Bone marrow (tissue), 2 donors: Measurements from ENCODE around the gene ATRN.

ENCODE experiments used
- DNase-seq, 2 donors: peaks; one replicate each; lab custom pipeline; 2025; lab: John Stamatoyannopoulos, UW

The ATRN gene

GRCh38 chr20:3658716-3659491 lies 188.1 kb downstream of the ATRN start:
- no peak for DNase-seq

DNA sequence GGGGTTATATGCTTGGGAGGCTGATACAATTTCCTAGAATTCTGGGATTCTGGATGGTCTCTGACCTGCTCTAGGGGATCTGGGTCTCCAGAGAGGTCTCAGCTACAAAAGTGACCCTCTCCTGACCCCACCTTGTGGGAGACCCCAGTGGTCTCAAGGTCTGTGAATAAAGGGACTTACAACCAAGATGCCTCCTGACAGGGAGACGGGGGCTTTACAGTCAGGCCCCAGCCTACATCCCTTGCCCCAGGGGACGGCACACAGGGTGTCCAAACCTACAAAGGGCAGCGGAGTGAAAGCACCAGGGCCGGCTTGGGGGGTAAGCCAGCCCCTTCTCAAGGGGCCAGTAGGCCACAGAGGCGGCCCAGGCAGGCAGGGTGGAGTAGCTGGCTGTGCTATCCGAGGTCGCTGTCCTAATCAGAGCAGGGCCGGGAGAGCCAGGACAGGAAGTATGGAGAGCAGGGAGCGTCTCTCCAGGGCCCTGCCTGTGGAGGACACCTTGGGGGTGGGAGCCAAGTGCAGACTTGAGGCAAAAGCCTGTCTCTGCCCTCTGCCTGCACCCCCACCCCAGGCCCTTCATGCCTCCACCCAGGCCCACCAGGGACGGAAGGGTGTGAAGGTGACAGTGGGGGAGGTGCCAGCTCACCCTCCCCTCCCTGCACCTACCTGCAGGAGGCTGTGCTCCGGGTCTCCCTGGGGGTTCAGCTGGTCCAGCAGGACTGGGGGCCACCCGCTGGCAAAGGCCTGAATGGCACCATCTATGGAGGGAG lies 188.9 kb downstream of the ATRN start:
- no peak for DNase-seq

GRCh38 chr20:3660262-3661059 lies 189.6 kb downstream of the ATRN start:
- no peak for DNase-seq

DNA sequence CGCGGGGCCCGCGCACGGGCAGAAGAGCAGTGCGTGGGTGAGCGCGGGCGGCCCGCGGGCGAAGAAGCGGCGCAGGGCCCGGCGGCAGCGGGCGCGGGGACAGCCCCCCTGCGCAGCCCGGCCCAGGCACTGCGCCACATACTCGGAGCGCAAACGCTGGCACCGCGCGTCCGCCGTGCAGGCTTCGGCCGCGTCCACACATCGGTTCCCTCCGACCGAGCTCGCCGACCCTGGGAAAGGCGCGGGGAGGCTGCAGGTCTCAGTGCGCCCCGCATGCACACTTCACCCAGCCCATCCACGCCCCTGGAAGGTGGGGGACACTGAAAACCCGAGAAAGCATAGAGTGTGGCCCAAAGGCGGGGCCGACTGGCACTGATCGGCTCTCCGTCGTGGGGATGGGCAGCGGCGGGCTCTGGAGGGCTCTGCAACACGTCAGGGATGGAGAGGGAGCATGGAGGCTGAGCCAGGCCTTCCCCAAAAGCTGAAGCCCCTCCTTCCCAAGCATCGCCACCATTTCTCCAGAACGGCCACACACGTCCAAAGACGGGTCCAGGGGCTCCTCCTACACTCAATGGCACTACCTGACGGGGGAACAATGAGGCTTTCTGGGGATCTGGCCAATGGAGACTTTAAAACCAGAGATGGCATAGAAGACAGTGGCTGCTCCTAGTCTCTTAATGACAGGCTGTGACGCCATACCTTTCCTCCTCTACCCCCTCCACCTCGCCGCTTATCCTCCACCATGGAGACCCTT lies 190.4 kb downstream of the ATRN start:
- no peak for DNase-seq

DNA sequence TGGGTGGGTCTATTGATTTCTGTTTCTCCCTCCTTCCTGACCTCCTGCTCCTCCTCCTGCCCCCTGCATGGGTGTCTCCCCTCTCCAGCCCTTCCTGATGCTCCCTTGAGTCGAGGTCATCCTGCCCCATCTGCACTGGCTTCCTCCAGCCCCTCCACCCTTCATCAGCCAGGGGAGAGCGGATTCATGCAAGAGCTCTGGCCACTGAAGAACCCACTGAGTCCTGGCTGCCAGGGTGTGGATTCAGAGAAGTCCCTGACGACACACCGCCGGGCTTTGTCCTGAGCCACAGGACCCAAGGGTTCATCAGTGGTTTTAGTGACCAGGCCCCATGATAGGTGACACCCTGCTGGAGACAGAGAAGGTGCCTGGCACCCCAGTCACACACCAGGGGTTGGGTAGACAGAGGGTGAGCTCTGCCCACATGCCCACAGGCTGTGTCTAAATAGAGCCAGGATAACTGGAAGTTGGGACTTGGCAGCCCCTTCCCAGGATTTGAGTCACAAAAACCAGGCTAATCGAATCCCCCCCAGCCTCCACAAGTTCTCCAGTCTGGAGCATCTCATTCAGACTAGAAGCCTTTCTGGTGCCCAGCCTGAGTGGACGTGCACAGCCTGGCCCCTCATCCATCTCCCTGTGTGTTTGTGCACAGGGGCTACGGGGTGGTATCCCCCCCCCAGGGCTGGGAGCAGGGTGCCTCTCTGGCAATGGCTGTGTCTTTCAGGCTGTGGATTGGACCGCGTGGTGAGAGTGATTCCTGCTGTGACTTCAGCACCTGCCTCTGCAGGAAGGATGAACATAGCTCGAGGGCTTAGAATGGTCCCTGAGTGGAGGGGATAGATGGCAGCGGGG lies 191.2 kb downstream of the ATRN start:
- DNase-seq = no peak

DNA sequence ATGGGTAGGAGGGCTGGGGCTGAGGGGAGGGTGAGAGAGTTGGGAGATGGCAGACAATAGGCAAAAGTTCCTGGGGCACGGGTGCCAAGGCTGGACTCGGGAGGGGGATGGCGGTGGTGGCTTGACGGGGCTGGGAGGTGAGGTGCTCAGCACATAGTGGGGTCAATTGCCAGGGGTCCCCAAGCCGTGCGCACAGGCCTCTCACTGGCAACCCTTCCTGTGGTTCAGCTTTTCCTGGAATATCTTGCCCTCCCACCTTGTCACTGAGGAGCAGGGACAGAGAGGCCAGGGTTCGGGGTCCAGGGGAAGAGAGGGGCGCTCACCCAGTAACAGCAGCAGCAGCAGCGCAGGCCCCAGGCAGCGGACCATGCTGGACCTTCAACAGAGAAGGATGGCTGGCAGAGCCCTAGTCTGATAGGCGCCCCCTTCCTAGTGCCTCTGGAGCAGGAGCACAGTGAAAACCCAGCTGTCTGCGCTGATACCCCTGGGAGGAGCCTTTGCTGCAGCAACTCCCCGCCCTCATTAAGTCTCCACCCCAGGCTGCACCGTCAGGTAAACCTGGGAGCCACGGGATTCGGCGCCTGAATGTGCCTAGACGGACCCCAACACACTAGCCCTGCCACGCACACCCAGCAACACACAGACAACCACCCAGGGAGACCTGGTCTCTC lies 192.3 kb downstream of the ATRN start, which contains the start of gene GFRA4:
Gene GFRA4, minus strand, starts transcription at position 369 of the 671 bp plus-strand sequence. Its CDS starts 0 bp downstream, at position 369.
- no peak for DNase-seq

GRCh38 chr20:3663858-3664257 lies 193.0 kb downstream of the ATRN start:
- no peak for DNase-seq

DNA sequence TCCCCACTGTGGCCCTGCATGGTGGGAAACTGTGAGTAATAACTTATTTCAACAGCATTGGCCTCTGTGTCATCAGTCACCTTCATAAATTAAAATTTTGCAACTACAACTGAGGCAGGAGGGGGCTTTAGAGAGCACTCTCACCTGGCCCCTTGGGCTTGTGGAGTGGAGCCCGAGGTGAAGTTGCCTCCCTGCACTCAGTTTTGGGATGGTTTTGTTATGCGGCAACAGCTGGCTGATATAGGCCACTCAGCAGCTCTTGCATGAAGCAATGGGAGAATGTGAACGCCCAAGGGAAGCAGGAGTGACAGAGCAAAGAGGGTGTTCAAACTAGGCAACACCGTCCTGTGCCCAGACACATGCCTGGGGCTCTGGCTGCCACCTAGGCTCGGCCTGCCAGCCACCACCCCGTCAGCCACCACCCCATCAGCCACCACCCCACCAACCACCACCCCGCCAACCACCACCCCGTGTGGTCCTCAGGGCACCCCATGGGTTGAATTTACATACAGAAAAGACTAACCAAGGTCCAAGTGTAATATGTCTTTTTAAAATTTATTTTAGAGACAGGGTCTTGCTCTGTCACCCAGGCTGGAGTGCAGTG lies 196.7 kb downstream of the ATRN start:
- no peak for DNase-seq

DNA sequence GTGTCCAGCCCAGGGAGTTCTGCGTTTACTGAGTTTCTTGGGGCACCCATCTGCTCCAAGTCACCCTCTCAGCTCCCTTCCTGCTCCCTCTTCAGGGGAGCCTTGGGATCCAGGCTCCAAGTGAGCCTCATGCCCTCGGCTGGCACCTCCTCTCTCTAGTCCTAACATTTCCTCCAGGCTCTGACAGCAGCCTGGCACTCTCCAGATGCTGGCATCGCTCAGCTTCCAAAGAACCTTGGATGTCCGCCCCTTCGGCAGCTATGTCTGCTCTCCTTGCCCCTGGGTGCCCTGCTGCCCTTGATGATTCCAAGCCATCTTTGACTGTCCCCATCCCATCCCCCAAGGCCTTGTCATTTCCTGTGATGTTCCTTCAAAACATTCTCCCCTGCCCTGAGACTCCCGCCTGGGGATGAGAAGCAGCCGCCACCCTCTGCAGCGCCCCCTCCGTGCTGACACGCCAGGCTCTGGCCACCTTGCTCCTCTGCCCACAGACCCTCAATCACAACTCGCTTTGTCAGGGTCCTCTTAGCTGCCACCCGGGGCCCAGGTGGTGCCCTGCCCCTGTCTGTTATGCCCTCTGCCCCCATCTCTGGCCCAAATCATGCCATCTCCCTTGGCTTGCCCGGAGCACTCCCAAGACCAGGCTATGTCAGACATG lies 199.0 kb downstream of the ATRN start:
- DNase-seq = no peak

- DNase-seq = no peak
These were observed 199.7 kb downstream of the ATRN start for GRCh38 chr20:3670511-3670910.

GRCh38 chr20:3670945-3671344 lies 200.1 kb downstream of the ATRN start:
- no peak for DNase-seq

GRCh38 chr20:3671986-3672546 lies 201.2 kb downstream of the ATRN start:
- DNase-seq = no peak

DNA sequence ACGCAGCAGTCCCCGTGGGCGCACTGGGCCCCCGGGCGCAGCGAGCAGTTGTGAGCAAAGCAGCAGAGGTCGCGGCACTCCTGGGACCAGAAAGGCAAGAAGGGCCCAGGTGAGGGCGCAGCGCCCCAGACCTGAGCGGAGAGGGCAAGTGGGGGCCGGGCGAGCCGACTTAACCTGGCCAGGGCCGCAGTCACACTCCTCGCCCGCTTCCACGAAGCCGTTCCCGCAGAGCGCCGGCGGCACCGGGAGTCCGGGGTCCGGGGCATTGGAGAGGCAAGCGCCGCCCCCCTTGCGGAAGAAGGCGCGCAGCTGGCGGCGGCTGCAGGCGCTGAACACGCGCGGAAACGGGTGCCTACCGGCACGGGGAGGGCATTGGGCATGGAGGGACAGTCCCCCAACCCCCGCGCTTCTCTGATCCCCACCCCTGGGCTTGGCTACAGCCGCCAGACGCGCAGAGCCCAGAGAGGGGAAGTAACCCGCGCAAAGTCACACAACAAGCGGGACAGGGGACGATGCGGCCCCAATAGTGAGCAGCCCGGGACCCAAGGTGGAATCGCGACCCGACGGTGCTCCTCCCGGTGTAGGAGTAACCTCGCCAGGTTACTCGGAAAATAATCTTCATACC lies 201.8 kb downstream of the ATRN start:
- DNase-seq = no peak

DNA sequence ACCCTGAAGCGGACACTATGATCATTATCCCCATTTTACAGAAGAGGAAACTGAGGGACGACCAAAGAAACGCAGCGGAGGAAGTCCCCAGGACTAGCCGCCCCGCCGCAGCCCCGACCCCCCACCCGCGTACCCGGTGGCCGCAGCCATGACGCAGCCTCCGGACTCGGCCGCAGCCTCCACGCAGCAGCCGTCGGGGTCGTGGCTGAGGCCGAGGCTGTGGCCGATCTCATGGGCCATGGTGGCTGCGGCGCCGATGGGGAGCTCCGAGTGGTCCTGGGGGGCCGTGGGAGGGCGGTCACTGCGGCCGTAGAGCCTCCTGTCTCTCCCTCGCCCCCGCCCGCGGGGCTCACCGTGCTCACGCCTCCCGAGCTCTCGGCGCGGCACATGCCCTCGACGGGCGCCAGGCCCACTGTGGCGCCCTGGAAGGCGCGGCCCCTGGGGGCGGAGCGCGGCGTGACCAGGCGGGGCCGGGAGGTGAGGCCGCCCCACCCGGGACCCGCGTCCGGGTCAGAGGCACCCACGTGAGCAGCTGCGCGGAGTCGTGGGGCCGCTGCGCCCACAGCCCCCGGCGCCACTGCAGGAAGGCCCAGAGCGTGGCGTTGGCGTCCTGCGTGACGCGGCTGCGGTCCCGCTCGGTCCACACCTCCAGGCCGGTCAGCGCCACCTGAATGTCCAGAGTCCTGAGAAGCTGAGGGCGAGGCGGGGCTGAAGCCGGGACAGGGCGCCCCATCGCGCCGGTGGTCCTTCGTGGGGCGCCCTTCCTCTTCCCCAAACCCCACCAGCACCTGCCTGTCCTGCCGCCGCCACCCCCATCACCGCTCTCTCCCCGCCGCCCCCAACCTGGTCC lies 202.6 kb downstream of the ATRN start:
- no peak for DNase-seq

- no peak for DNase-seq
These were observed 203.6 kb downstream of the ATRN start for GRCh38 chr20:3674447-3674846.

- DNase-seq = no peak
These were observed 204.4 kb downstream of the ATRN start for GRCh38 chr20:3674995-3675900.
